ENCODE results near the gene NIPBL. TPM values are rescaled to one million over a fixed set of nuclear protein-coding genes. Genes with fewer than 3 reads are reported as not detected.

NIPBL gene
- total and polyA plus RNA-seq, 2 of the 13 experiments (the other 11 are each of a cell fraction or from before 2014, with no cell fraction given) = 12.3 to 32.3 TPM

- CTCF ChIA-PET (ENCODE audit: low intra/inter-chr PET ratio, low total read pairs) = no interaction called here
- Histone ChIP-seq H3K4me2 (ENCODE audit: low read depth, low read length) (no peak overlapping the region), H3K36me3 (replicated peaks in 1 of 2; ENCODE audit: control insufficient read depth in 1 of 2, insufficient read depth in 2 of 2, low read length in 2 of 2) (peaks cover 2 to 17% of the 10 kb centered on the region in 2 experiments), H3K4me1 (ENCODE audit: insufficient read depth, low read length) (no peaks in the 10 kb centered on the region), H3K27me3 (ENCODE audit: control insufficient read depth in 1 of 2, insufficient read depth in 2 of 2, low read length in 2 of 2) (no peaks in the 10 kb centered on the region), H3K4me3 (replicated peaks in 1 of 3; ENCODE audit: insufficient read depth in 1 of 3, low read depth in 2 of 3, low read length in 3 of 3) (no peak overlapping the region), H3K9ac (ENCODE audit: insufficient read depth, low read depth, low read length) (no peak overlapping the region), H2AFZ (ENCODE audit: low read length) (no peak overlapping the region), H3K79me2 (ENCODE audit: insufficient read depth, low read length) (no peaks in the 10 kb centered on the region), H3K9me3 (ENCODE audit: low read length) (no peaks in the 10 kb centered on the region), H4K20me1 (ENCODE audit: insufficient read depth, low read length) (no peaks in the 10 kb centered on the region), H3K27ac (ENCODE audit: extremely low read length, insufficient read depth, low read length) (no peak overlapping the region)
- in situ Hi-C loops (cut with HindIII; ENCODE audit: extremely low pct_ligation_motif_present, low pct_unique_long_range_greater_than_20kb) (no loop called here), intact Hi-C loops (cut with micrococcal nuclease; ENCODE audit: unreplicated experiment) (no loop called here)
- no peak for ATAC-seq
- FAIRE-seq = no peak
- no TSS peak for BruUV-seq (replicated peaks)
- POLR2A ChIA-PET = no interaction called here
- 98% methylated on average over 6 of the region's 6 CpGs for WGBS (ENCODE audit: low lambda C conversion rate)
- no peak for DNase-seq (ENCODE audit: low spot score)
- TF ChIP-seq RBM22 (optimal IDR thresholded peaks at IDR 0.05; ENCODE audit: low read length) (peak; percentile 19), POLR2A (IDR thresholded peaks at IDR 0.05; ENCODE audit: insufficient read depth in 1 of 2, low read depth in 2 of 2, low read length in 2 of 2) (no peak)
Observed at GRCh38 chr5:37034955-37035354, 158.4 kb downstream of the NIPBL start.

- Histone ChIP-seq H3K27me3 (ENCODE audit: control insufficient read depth in 1 of 2, insufficient read depth in 2 of 2, low read length in 2 of 2) (no peaks in the 10 kb centered on the region), H2AFZ (ENCODE audit: low read length) (no peak overlapping the region), H3K4me2 (ENCODE audit: low read depth, low read length) (no peak overlapping the region), H3K9ac (ENCODE audit: insufficient read depth, low read depth, low read length) (no peak overlapping the region), H3K4me1 (ENCODE audit: insufficient read depth, low read length) (no peaks in the 10 kb centered on the region), H4K20me1 (ENCODE audit: insufficient read depth, low read length) (no peaks in the 10 kb centered on the region), H3K4me3 (replicated peaks in 1 of 3; ENCODE audit: insufficient read depth in 1 of 3, low read depth in 2 of 3, low read length in 3 of 3) (no peak overlapping the region), H3K27ac (ENCODE audit: extremely low read length, insufficient read depth, low read length) (no peak overlapping the region), H3K36me3 (replicated peaks in 1 of 2; ENCODE audit: control insufficient read depth in 1 of 2, insufficient read depth in 2 of 2, low read length in 2 of 2) (peaks cover 1 to 12% of the 10 kb centered on the region in 2 experiments; a peak in 3 of 5 replicates), H3K9me3 (ENCODE audit: low read length) (no peaks in the 10 kb centered on the region), H3K79me2 (ENCODE audit: insufficient read depth, low read length) (no peaks in the 10 kb centered on the region)
- TF ChIP-seq HCFC1 (IDR thresholded peaks at IDR 0.05; ENCODE audit: low read depth, low read length) = no peak
- no peak for TF ChIP-seq DNMT1 (CRISPR knock-in tag; IDR thresholded peaks at IDR 0.05)
- no peak for TF ChIP-seq DMAP1 (CRISPR knock-in tag; IDR thresholded peaks at IDR 0.05)
- TF ChIP-seq CREB1 (IDR thresholded peaks at IDR 0.05) = no peak
- no peak for TF ChIP-seq CREB1 (CRISPR knock-in tag; IDR thresholded peaks at IDR 0.05)
- TF ChIP-seq KAT7 (CRISPR knock-in tag; IDR thresholded peaks at IDR 0.05; ENCODE audit: borderline replicate concordance) = no peak
- no peak for TF ChIP-seq ZFP91 (CRISPR knock-in tag; IDR thresholded peaks at IDR 0.05; ENCODE audit: borderline replicate concordance)
- no peak for TF ChIP-seq HNF1B (CRISPR knock-in tag; IDR thresholded peaks at IDR 0.05)
- TF ChIP-seq NFIC (IDR thresholded peaks at IDR 0.05; ENCODE audit: low read length) = no peak
- no peak for TF ChIP-seq HINFP (CRISPR knock-in tag; IDR thresholded peaks at IDR 0.05; ENCODE audit: low read depth)
- no peak for TF ChIP-seq PITX1 (CRISPR knock-in tag; IDR thresholded peaks at IDR 0.05)
- WGBS (ENCODE audit: low lambda C conversion rate) = 99% methylated on average over 5 of the region's 5 CpGs
- no peak for ATAC-seq
- DNase-seq (ENCODE audit: low spot score) = no peak
- FAIRE-seq = no peak
- ChIA-PET CTCF (ENCODE audit: low intra/inter-chr PET ratio, low total read pairs) (no interaction called here), POLR2A (no interaction called here)
- no TSS peak for BruUV-seq (replicated peaks)
- intact Hi-C loops (cut with micrococcal nuclease; ENCODE audit: unreplicated experiment) (no loop called here), in situ Hi-C loops (cut with HindIII; ENCODE audit: extremely low pct_ligation_motif_present, low pct_unique_long_range_greater_than_20kb) (no loop called here)
Observed at GRCh38 chr5:37037840-37038239, 161.3 kb downstream of the NIPBL start.

Measured in HepG2 (cell line).